DND-41 (cell line): ENCODE measurements around the gene UEVLD.

Source experiments
- ATAC-seq: fragments of 200-7000 bp; cut with Tn5 transposase; 3 replicates; pipeline ENCODE4 v1.9.1; 2021; ENCODE audit warnings: low read depth; ENCODE audit not compliant: insufficient read depth
- DNase-seq: peaks from one replicate; pipeline ENCODE4 v3.0.0-alpha.2; 2020
- H2AFZ ChIP-seq: 2 replicates; pipeline ENCODE4 v1.6.0; 2012; ENCODE audit warnings: low read depth, low read length
- H3K27ac ChIP-seq: 2 replicates; pipeline ENCODE4 v1.5.1; 2012; ENCODE audit warnings: low read length, inconsistent platforms
- H3K27me3 ChIP-seq: fragments of 200-600 bp; sonication (generic); 2 replicates; pipeline ENCODE4 v1.6.0; 2012; ENCODE audit warnings: low read length, mild to moderate bottlenecking, inconsistent platforms; ENCODE audit not compliant: insufficient read depth, poor library complexity
- H3K36me3 ChIP-seq: 2 replicates; pipeline ENCODE4 v1.5.1; 2012; ENCODE audit warnings: low read length, inconsistent platforms; ENCODE audit not compliant: insufficient read depth
- H3K4me1 ChIP-seq: 2 replicates; pipeline ENCODE4 v1.5.1; 2012; ENCODE audit warnings: mild to moderate bottlenecking, low read length; ENCODE audit not compliant: insufficient read depth
- H3K4me2 ChIP-seq: 2 replicates; pipeline ENCODE4 v1.6.0; 2012; ENCODE audit warnings: mild to moderate bottlenecking, moderate library complexity, low read length, inconsistent platforms; ENCODE audit not compliant: insufficient read depth
- H3K4me3 ChIP-seq, 2 experiments: fragments of 200-600 bp in 1 of 2; shearing (Covaris generic) in 1 of 2; 2 replicates each; pipeline ENCODE4 v1.5.1; 2012 to 2016; ENCODE audit warnings: inconsistent platforms in 2 of 2, low read length in 2 of 2, mild to moderate bottlenecking in 2 of 2, low read depth in 1 of 2, moderate library complexity in 1 of 2
- H3K79me2 ChIP-seq: 2 replicates; pipeline ENCODE4 v1.6.0; 2012; ENCODE audit warnings: low read length, inconsistent platforms; ENCODE audit not compliant: insufficient read depth
- H3K9ac ChIP-seq: 2 replicates; pipeline ENCODE4 v1.6.0; 2012; ENCODE audit warnings: low read depth, mild to moderate bottlenecking, inconsistent platforms, low read length, moderate library complexity
- H3K9me3 ChIP-seq: 2 replicates; pipeline ENCODE4 v1.5.1; 2012; ENCODE audit warnings: low read length, moderate library complexity, mild to moderate bottlenecking, inconsistent platforms; ENCODE audit not compliant: insufficient read depth, severe bottlenecking
- H4K20me1 ChIP-seq: 2 replicates; pipeline ENCODE4 v1.6.0; 2012; ENCODE audit warnings: low read length; ENCODE audit not compliant: insufficient read depth
- EZH2 ChIP-seq: IDR thresholded peaks from 3 replicates; pipeline ENCODE4 v1.6.1; 2012; ENCODE audit warnings: borderline replicate concordance, low read depth, mild to moderate bottlenecking, moderate library complexity, low read length, inconsistent platforms; ENCODE audit not compliant: severe bottlenecking
- TF ChIP-seq, protein P1 (sequence below): IDR thresholded peaks from 2 replicates; pipeline ENCODE4 v1.5.1; 2012; ENCODE audit warnings: borderline replicate concordance, low read length, moderate library complexity, mild to moderate bottlenecking; ENCODE audit not compliant: poor library complexity, severe bottlenecking; ENCODE audit errors: extremely low read depth

Gene UEVLD

DNA sequence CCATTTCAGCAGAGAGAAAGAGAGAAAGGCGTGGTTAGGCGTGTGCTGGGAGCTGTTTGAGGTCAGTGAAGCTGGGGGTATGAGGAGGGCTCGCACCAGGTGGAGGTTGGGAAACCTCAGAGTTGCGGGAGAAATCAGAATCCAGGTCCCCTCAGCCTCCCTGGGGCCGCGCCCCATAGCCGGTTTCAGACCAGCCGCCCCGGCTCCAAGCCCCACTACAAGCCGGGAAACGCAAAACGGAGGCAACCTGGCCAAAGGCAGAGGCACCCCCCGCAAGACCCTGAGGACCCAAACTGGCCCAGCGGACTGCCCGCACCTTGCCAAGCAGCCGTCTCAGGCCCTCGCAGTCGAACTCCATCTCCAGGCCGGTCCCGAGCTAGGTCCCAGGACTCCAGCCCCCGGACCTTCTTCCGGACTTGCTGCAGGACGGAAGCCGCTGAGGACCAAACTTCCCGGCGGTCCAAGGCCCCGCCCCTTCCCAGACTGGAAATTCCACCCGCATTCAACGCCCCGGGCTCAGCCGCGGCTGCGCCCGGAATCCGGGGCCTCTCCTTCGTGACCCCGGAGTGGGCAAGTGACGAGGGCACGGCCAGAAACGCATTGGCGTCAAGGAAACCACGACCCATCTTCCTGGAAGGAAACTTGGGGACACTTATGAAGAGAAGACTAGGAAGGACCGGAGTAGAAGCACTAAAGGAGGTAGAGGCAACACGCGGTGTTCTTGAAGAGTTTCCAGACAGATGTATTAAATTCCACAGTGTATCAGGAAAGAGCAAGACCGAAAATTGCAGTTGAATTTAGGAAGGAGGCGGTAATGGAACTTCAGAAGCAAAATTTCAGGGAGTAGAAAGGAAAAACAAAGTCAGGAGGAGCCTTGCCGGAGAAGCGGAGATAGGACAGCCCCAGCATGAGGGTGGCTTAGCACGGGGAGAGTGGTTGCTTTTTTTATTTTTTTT is at the start of gene UEVLD:
UEVLD (minus strand) TSS at position 438 of the 956 bp plus-strand sequence; CDS start at position 358, 80 bp downstream.
- ATAC-seq = peak; percentile 71
- no peaks in the 10 kb centered on the region for H3K27me3 ChIP-seq
- peaks cover 24% of the 10 kb centered on the region for H3K4me1 ChIP-seq
- no peaks in the 10 kb centered on the region for H4K20me1 ChIP-seq
- H3K9ac ChIP-seq = peak within 1 kb of the TSS; percentile 70
- H3K79me2 ChIP-seq = peaks cover 8% of the 10 kb centered on the region; the same call in 1 of the 2 replicates
- no peaks in the 10 kb centered on the region for H3K36me3 ChIP-seq
- no peaks in the 10 kb centered on the region for H3K9me3 ChIP-seq
- peak within 1 kb of the TSS; percentile 81 for H2AFZ ChIP-seq
- H3K27ac ChIP-seq = peak within 1 kb of the TSS; percentile 67
- peak within 1 kb of the TSS; percentile 77 for H3K4me2 ChIP-seq
- DNase-seq = peak; percentile 75
- H3K4me3 ChIP-seq = peak within 1 kb of the TSS; percentile 56 to 86
- no peak for TF ChIP-seq EZH2
- TF ChIP-seq, protein P1, sequence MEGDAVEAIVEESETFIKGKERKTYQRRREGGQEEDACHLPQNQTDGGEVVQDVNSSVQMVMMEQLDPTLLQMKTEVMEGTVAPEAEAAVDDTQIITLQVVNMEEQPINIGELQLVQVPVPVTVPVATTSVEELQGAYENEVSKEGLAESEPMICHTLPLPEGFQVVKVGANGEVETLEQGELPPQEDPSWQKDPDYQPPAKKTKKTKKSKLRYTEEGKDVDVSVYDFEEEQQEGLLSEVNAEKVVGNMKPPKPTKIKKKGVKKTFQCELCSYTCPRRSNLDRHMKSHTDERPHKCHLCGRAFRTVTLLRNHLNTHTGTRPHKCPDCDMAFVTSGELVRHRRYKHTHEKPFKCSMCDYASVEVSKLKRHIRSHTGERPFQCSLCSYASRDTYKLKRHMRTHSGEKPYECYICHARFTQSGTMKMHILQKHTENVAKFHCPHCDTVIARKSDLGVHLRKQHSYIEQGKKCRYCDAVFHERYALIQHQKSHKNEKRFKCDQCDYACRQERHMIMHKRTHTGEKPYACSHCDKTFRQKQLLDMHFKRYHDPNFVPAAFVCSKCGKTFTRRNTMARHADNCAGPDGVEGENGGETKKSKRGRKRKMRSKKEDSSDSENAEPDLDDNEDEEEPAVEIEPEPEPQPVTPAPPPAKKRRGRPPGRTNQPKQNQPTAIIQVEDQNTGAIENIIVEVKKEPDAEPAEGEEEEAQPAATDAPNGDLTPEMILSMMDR = no peak

GRCh38 chr11:18634140-18635032 is 45.9 kb upstream of the UEVLD start, which contains the start of gene SPTY2D1:
Gene SPTY2D1, minus strand, starts transcription at chr11:18634342. Its CDS starts 85 bp downstream, at chr11:18634257.
- ATAC-seq = peak; percentile 93
- peak within 1 kb of the TSS; percentile 89 for H3K27ac ChIP-seq
- peaks cover 23% of the 10 kb centered on the region for H3K4me1 ChIP-seq
- no peaks in the 10 kb centered on the region for H3K27me3 ChIP-seq
- no peak for TF ChIP-seq EZH2
- TF ChIP-seq, protein P1 = peak; percentile 2
- no peaks in the 10 kb centered on the region for H3K36me3 ChIP-seq
- peak; percentile 99 for DNase-seq
- H3K79me2 ChIP-seq = peaks cover 50% of the 10 kb centered on the region
- H3K4me3 ChIP-seq = peak within 1 kb of the TSS; percentile 91 to 93
- peaks cover 15% of the 10 kb centered on the region; the same call in 1 of the 2 replicates for H4K20me1 ChIP-seq
- peak within 1 kb of the TSS; percentile 95 for H2AFZ ChIP-seq
- peak within 1 kb of the TSS; percentile 84 for H3K4me2 ChIP-seq
- H3K9me3 ChIP-seq = no peaks in the 10 kb centered on the region
- peak within 1 kb of the TSS; percentile 80 for H3K9ac ChIP-seq

GRCh38 chr11:18633256-18634139 is 45.0 kb upstream of the UEVLD start:
- Histone ChIP-seq H2AFZ (peak overlapping the region; percentile 95), H3K4me3 (peak overlapping the region; percentile 91 to 93), H3K27me3 (no peaks in the 10 kb centered on the region), H3K9ac (peak overlapping the region; percentile 80), H3K79me2 (peaks cover 59% of the 10 kb centered on the region), H3K4me1 (peaks cover 23% of the 10 kb centered on the region), H3K4me2 (peak overlapping the region; percentile 84), H4K20me1 (peaks cover 22% of the 10 kb centered on the region; the same call in 1 of the 2 replicates), H3K9me3 (no peaks in the 10 kb centered on the region), H3K27ac (peak overlapping the region; percentile 87), H3K36me3 (no peaks in the 10 kb centered on the region)
- 0 out of 3 replicates have a peak, but pooled peaks have one; percentile 8 for ATAC-seq
- TF ChIP-seq, protein P1 = no peak
- no peak for TF ChIP-seq EZH2
- DNase-seq = peak; percentile 47
